Fibroblast of villous mesenchyme (primary cell): ENCODE data around the gene PAQR8. TPM values are rescaled to one million over a fixed set of nuclear protein-coding genes. Genes with fewer than 3 reads are reported as not detected.

ENCODE experiments used
- DNase-seq: peaks from one replicate; pipeline ENCODE4 v3.0.0-alpha.2; 2010; ENCODE audit warnings: low read depth
- H3K4me3 ChIP-seq: 2 replicates; pipeline ENCODE4 v1.5.1; 2011; ENCODE audit warnings: low read depth, mild to moderate bottlenecking, low read length
- CTCF ChIP-seq: IDR thresholded peaks from 2 replicates; pipeline ENCODE4 v1.5.1; 2012; ENCODE audit warnings: low read depth, mild to moderate bottlenecking, low read length; ENCODE audit not compliant: insufficient read depth
- total RNA-seq: library from RNA; depleted of rRNA; stranded (reverse); fragments of >200 nt; gene quantifications from 2 replicates; pipeline ENCODE4 v1.2.3, GENCODE V29; 2012

The PAQR8 gene
- total RNA-seq, 1 donor: 4.7 TPM

DNA sequence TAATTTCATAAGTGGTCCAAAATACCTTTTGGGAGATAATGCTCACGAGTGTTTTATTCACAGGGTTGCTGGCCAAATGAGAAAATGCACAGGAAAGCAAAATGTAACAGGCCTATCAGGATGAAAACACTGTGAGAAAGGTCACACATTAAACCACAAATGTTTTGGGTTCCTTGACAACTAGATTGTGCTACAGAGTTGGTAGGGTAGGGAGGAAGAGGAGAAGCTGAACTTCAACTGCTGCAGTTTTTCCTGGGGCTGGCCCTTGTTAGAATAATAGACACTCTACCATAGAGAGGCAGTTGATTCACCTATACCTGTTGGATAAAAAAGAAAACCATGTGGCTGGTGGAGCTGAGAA lies 28.1 kb upstream of the PAQR8 start:
- DNase-seq: no peak
- TF ChIP-seq CTCF: no peak
- H3K4me3 ChIP-seq: no peak overlapping the region

- no peak for TF ChIP-seq CTCF
- no peak overlapping the region for H3K4me3 ChIP-seq
- no peak for DNase-seq
Measured at GRCh38 chr6:52335576-52335975, 26.4 kb upstream of the PAQR8 start.

DNA sequence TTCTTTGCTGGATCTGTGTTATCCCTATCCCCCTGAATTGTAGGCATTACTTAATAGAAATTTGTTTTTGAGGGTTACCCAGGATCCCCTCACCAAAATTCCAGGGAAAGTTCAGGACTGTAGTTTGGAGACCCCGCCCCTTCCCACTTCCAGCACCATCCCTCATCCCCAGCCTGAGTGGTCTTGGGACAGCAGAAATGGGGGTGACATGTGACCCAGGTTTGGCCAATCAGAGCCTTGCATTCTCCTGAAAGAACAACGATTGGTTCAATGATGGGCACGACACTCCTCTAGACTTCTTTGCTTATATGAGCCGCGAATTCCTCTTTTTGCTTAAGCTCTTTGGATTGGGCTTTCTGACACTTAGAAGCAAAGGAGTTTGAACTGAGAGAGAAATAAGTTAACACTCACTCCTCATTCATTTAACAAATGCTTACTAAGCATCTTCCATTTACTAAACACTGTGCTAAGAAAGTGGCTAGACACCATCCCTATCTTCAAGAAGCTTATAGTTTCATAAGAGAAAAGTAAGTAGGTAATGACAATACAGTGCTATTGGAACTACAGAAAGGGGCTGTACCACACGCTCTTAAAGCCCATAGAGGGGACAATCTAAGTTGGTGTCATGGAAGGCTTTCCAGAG lies 24.9 kb upstream of the PAQR8 start:
- no peak for TF ChIP-seq CTCF
- no peak overlapping the region for H3K4me3 ChIP-seq
- no peak for DNase-seq

GRCh38 chr6:52337633-52338290 lies 24.2 kb upstream of the PAQR8 start:
- DNase-seq: no peak
- TF ChIP-seq CTCF: no peak
- H3K4me3 ChIP-seq: no peak overlapping the region

DNA sequence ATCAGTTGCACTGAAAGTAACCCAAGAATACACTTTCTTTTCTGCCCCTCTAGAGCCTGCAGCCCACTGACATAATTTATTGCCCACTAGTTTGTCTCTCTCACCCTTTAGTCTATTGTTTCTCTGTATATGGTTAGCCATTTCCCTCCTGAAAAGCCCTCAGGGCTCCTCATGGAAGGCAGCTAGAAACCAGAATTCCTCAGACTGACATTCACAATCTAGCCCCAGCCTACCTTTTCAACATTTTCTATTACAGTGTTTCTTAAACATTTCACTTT lies 21.4 kb upstream of the PAQR8 start:
- no peak for TF ChIP-seq CTCF
- H3K4me3 ChIP-seq: no peak overlapping the region
- no peak for DNase-seq

GRCh38 chr6:52341561-52342260 lies 20.2 kb upstream of the PAQR8 start:
- H3K4me3 ChIP-seq: no peak overlapping the region
- TF ChIP-seq CTCF: no peak
- DNase-seq: no peak
